SK-N-SH treated with all-trans-retinoic acid at 6 μM for 48 hours (cell line): Measurements from ENCODE around the gene HGFAC.
A peak's percentile ranks its signal among the peaks of the same experiment; 100 is the strongest.

Source experiments
- ATAC-seq: fragments of 200-7000 bp; cut with Tn5 transposase; 3 replicates; pipeline ENCODE4 v1.9.1; 2020; ENCODE audit warnings: mild to moderate bottlenecking, moderate library complexity
- ARNTL ChIP-seq: fragments of 450-650 bp; formaldehyde crosslinking; IDR thresholded peaks from 2 replicates; pipeline ENCODE4 v1.5.0; 2020; ENCODE audit warnings: low read depth, mild to moderate bottlenecking, moderate library complexity, borderline replicate concordance
- BACH2 ChIP-seq: fragments of 250-450 bp; sonication (Bioruptor Pico); IDR thresholded peaks from 2 replicates; pipeline ENCODE4 v1.9.0; 2021; ENCODE audit warnings: mild to moderate bottlenecking, borderline replicate concordance
- CREB5 ChIP-seq: fragments of 250-450 bp; sonication (Bioruptor Pico); IDR thresholded peaks from 2 replicates; pipeline ENCODE4 v1.5.1; 2020; ENCODE audit warnings: low read depth, mild to moderate bottlenecking, moderate library complexity
- CSDC2 ChIP-seq: fragments of 250-450 bp; sonication (Bioruptor Pico); IDR thresholded peaks from 2 replicates; pipeline ENCODE4 v1.5.0; 2020; ENCODE audit warnings: mild to moderate bottlenecking, moderate library complexity
- CSRNP3 ChIP-seq: fragments of 250-450 bp; sonication (Bioruptor Pico); IDR thresholded peaks from 2 replicates; pipeline ENCODE4 v1.5.1; 2021; ENCODE audit warnings: mild to moderate bottlenecking, moderate library complexity
- GLIS3 ChIP-seq: fragments of 250-450 bp; sonication (Bioruptor Pico); IDR thresholded peaks from 2 replicates; pipeline ENCODE4 v1.5.0; 2020; ENCODE audit warnings: mild to moderate bottlenecking, moderate library complexity
- ISL1 ChIP-seq: fragments of 250-450 bp; sonication (Bioruptor Pico); IDR thresholded peaks from 2 replicates; pipeline ENCODE4 v2.1.2; 2022; ENCODE audit warnings: mild to moderate bottlenecking, moderate library complexity
- OSR1 ChIP-seq: fragments of 250-450 bp; sonication (Bioruptor Pico); IDR thresholded peaks from 2 replicates; pipeline ENCODE4 v1.8.0; 2022; ENCODE audit warnings: moderate library complexity, mild to moderate bottlenecking, inconsistent platforms
- PATZ1 ChIP-seq: fragments of 250-450 bp; sonication (Bioruptor Pico); IDR thresholded peaks from 2 replicates; pipeline ENCODE4 v1.8.0; 2020; ENCODE audit warnings: mild to moderate bottlenecking, moderate library complexity, borderline replicate concordance
- POU6F1 ChIP-seq: fragments of 250-450 bp; sonication (Bioruptor Pico); IDR thresholded peaks from 2 replicates; pipeline ENCODE4 v1.8.0; 2021; ENCODE audit warnings: low read depth, mild to moderate bottlenecking, moderate library complexity, borderline replicate concordance
- PPARA ChIP-seq: fragments of 250-450 bp; sonication (Bioruptor Pico); IDR thresholded peaks from 2 replicates; pipeline ENCODE4 v1.5.0; 2020; ENCODE audit warnings: mild to moderate bottlenecking, borderline replicate concordance
- RARB ChIP-seq: fragments of 250-450 bp; sonication (Bioruptor Pico); IDR thresholded peaks from 2 replicates; pipeline ENCODE4 v1.8.0; 2021; ENCODE audit warnings: mild to moderate bottlenecking, moderate library complexity
- TCF4 ChIP-seq: fragments of 250-450 bp; sonication (Bioruptor Pico); IDR thresholded peaks from 2 replicates; pipeline ENCODE4 v1.8.0; 2021; ENCODE audit warnings: mild to moderate bottlenecking, moderate library complexity, borderline replicate concordance
- TOX ChIP-seq: fragments of 250-450 bp; sonication (Bioruptor Pico); IDR thresholded peaks from 2 replicates; pipeline ENCODE4 v1.8.0; 2021; ENCODE audit warnings: mild to moderate bottlenecking, moderate library complexity, borderline replicate concordance
- ZFP30 ChIP-seq: fragments of 450-650 bp; formaldehyde crosslinking; IDR thresholded peaks from 2 replicates; pipeline ENCODE4 v1.5.0; 2022; ENCODE audit warnings: mild to moderate bottlenecking, moderate library complexity
- ZNF565 ChIP-seq: fragments of 450-650 bp; formaldehyde crosslinking; conservative IDR thresholded peaks from 2 replicates; pipeline ENCODE4 v1.5.0; 2020; ENCODE audit warnings: low read depth, mild to moderate bottlenecking, moderate library complexity
- ZNF70 ChIP-seq: fragments of 450-650 bp; formaldehyde crosslinking; IDR thresholded peaks from 2 replicates; pipeline ENCODE4 v1.5.0; 2020; ENCODE audit warnings: mild to moderate bottlenecking, moderate library complexity
- ZNF8 ChIP-seq: fragments of 450-650 bp; formaldehyde crosslinking; IDR thresholded peaks from 2 replicates; pipeline ENCODE4 v1.5.0; 2020; ENCODE audit warnings: mild to moderate bottlenecking, moderate library complexity

The HGFAC gene

GRCh38 chr4:3434881-3435685, 6.7 kb upstream of the HGFAC start (continued):
- TF ChIP-seq ISL1 (CRISPR knock-in tag): no peak
- no peak for TF ChIP-seq PATZ1 (CRISPR knock-in tag)
- no peak for TF ChIP-seq TCF4 (CRISPR knock-in tag)
- no peak for TF ChIP-seq GLIS3 (CRISPR knock-in tag)
- TF ChIP-seq ARNTL (CRISPR knock-in tag): no peak

GRCh38 chr4:3435686-3435956, 6.1 kb upstream of the HGFAC start:
- TF ChIP-seq ZNF8 (CRISPR knock-in tag) (no peak), CREB5 (no peak), CSDC2 (CRISPR knock-in tag) (no peak), OSR1 (CRISPR knock-in tag) (no peak)
- TF ChIP-seq, all 23 proteins: peak for 0
- ATAC-seq: no peak

GRCh38 chr4:3436048-3436797, 5.5 kb upstream of the HGFAC start:
- ATAC-seq: peak; percentile 4
- no peak for TF ChIP-seq TOX (CRISPR knock-in tag)
- TF ChIP-seq ZNF70: no peak
- no peak for TF ChIP-seq PATZ1 (CRISPR knock-in tag)
- TF ChIP-seq CSRNP3: no peak
- TF ChIP-seq RARB (CRISPR knock-in tag): no peak
- no peak for TF ChIP-seq TCF4 (CRISPR knock-in tag)

- ATAC-seq: peak; percentile 94
- TF ChIP-seq ARNTL (CRISPR knock-in tag) (no peak), RARB (CRISPR knock-in tag) (no peak), ZFP30 (CRISPR knock-in tag) (no peak), BACH2 (no peak), CREB5 (no peak), ZNF565 (CRISPR knock-in tag) (no peak), GLIS3 (CRISPR knock-in tag) (no peak), ISL1 (CRISPR knock-in tag) (no peak), POU6F1 (no peak), ZNF8 (CRISPR knock-in tag) (no peak), PPARA (CRISPR knock-in tag) (no peak), ZNF70 (no peak)
Measured at GRCh38 chr4:3436798-3437581, 4.8 kb upstream of the HGFAC start.
